Ishikawa (cell line): Measurements from ENCODE around the gene PRDM11.

Source experiments
- TAF1 ChIP-seq: IDR thresholded peaks from 2 replicates; pipeline ENCODE4 v1.6.1; 2012; ENCODE audit warnings: low read depth, mild to moderate bottlenecking
- YY1 ChIP-seq: IDR thresholded peaks from 2 replicates; pipeline ENCODE4 v1.6.1; 2012; ENCODE audit warnings: low read depth
- ZBTB7A ChIP-seq: IDR thresholded peaks from 2 replicates; pipeline ENCODE4 v1.6.1; 2012; ENCODE audit warnings: low read depth
- TF ChIP-seq, protein P1 (sequence below): IDR thresholded peaks from 2 replicates; pipeline ENCODE4 v1.6.1; 2012
- TF ChIP-seq, protein P2 (sequence below): IDR thresholded peaks from 2 replicates; pipeline ENCODE4 v1.6.1; 2012; ENCODE audit warnings: low read depth, mild to moderate bottlenecking

DNA sequence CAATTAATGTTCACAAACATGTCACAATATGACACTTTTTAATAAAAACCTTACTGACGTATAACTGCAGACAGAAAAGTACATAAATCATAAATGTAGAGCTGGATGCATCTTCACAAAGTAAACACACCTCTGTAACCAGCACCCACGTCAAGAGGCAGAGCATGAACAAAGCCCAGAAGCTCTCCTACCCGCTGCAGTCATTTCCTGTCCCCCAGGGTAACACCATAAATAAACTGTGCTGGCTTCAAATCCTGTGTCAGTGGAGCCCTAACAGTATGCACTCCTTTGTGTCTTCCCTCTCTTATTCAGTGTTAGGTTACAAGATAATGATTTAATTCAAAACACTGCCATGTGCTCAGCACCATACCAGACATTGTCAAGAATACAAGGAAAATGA, 134.0 kb downstream of the PRDM11 start:
- TF ChIP-seq ZBTB7A = no peak
- TF ChIP-seq, protein P1, sequence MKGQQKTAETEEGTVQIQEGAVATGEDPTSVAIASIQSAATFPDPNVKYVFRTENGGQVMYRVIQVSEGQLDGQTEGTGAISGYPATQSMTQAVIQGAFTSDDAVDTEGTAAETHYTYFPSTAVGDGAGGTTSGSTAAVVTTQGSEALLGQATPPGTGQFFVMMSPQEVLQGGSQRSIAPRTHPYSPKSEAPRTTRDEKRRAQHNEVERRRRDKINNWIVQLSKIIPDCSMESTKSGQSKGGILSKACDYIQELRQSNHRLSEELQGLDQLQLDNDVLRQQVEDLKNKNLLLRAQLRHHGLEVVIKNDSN = no peak
- TF ChIP-seq, protein P2, sequence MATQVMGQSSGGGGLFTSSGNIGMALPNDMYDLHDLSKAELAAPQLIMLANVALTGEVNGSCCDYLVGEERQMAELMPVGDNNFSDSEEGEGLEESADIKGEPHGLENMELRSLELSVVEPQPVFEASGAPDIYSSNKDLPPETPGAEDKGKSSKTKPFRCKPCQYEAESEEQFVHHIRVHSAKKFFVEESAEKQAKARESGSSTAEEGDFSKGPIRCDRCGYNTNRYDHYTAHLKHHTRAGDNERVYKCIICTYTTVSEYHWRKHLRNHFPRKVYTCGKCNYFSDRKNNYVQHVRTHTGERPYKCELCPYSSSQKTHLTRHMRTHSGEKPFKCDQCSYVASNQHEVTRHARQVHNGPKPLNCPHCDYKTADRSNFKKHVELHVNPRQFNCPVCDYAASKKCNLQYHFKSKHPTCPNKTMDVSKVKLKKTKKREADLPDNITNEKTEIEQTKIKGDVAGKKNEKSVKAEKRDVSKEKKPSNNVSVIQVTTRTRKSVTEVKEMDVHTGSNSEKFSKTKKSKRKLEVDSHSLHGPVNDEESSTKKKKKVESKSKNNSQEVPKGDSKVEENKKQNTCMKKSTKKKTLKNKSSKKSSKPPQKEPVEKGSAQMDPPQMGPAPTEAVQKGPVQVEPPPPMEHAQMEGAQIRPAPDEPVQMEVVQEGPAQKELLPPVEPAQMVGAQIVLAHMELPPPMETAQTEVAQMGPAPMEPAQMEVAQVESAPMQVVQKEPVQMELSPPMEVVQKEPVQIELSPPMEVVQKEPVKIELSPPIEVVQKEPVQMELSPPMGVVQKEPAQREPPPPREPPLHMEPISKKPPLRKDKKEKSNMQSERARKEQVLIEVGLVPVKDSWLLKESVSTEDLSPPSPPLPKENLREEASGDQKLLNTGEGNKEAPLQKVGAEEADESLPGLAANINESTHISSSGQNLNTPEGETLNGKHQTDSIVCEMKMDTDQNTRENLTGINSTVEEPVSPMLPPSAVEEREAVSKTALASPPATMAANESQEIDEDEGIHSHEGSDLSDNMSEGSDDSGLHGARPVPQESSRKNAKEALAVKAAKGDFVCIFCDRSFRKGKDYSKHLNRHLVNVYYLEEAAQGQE = no peak
- no peak for TF ChIP-seq TAF1
- TF ChIP-seq YY1 = no peak
